HG03460 (cell line): Measurements from ENCODE around the gene PARD3.

ENCODE experiments used
- ATAC-seq: cut with Tn5 transposase; IDR thresholded peaks from one replicate; pipeline ENCODE4 v1.9.1; 2021; ENCODE audit not compliant: unreplicated experiment

The PARD3 gene

GRCh38 chr10:34589275-34589674 is 225.8 kb downstream of the PARD3 start:
- no peak for ATAC-seq

GRCh38 chr10:34587680-34588019 is 227.4 kb downstream of the PARD3 start:
- no peak for ATAC-seq

GRCh38 chr10:34587002-34587679 is 228.0 kb downstream of the PARD3 start:
- no peak for ATAC-seq

- ATAC-seq = no peak
Measured at GRCh38 chr10:34585422-34586112, 229.5 kb downstream of the PARD3 start.

- ATAC-seq = no peak
Measured at GRCh38 chr10:34584164-34584563, 230.9 kb downstream of the PARD3 start.

- ATAC-seq = no peak
Measured at GRCh38 chr10:34581801-34582532, 233.1 kb downstream of the PARD3 start.

GRCh38 chr10:34580643-34581042 is 234.5 kb downstream of the PARD3 start:
- ATAC-seq = no peak

GRCh38 chr10:34580214-34580613 is 234.9 kb downstream of the PARD3 start:
- ATAC-seq = no peak

GRCh38 chr10:34578468-34578867 is 236.6 kb downstream of the PARD3 start:
- no peak for ATAC-seq

- no peak for ATAC-seq
Measured at GRCh38 chr10:34576797-34577196, 238.3 kb downstream of the PARD3 start.

GRCh38 chr10:34575882-34576281 is 239.2 kb downstream of the PARD3 start:
- no peak for ATAC-seq

GRCh38 chr10:34574353-34574934 is 240.7 kb downstream of the PARD3 start:
- ATAC-seq = no peak

GRCh38 chr10:34570887-34571286 is 244.2 kb downstream of the PARD3 start:
- ATAC-seq = no peak

GRCh38 chr10:34567659-34568253 is 247.3 kb downstream of the PARD3 start:
- no peak for ATAC-seq

GRCh38 chr10:34565934-34566333 is 249.2 kb downstream of the PARD3 start:
- no peak for ATAC-seq

GRCh38 chr10:34558093-34558583 is 257.0 kb downstream of the PARD3 start:
- ATAC-seq = no peak

GRCh38 chr10:34557173-34557572 is 257.9 kb downstream of the PARD3 start:
- ATAC-seq = no peak

- no peak for ATAC-seq
Measured at GRCh38 chr10:34555653-34556052, 259.4 kb downstream of the PARD3 start.

- no peak for ATAC-seq
Measured at GRCh38 chr10:34553747-34554146, 261.3 kb downstream of the PARD3 start.

GRCh38 chr10:34551295-34551694 is 263.8 kb downstream of the PARD3 start:
- no peak for ATAC-seq

- no peak for ATAC-seq
Measured at GRCh38 chr10:34549953-34550352, 265.1 kb downstream of the PARD3 start.
